T-helper 2 cell treated with Interferon-gamma antibody and Interleukin-4, amounts not matched to agents 5 μg/mL and 100 μg/mL, for 36 hours (primary cell): Measurements from ENCODE around the gene LSAMP.

ENCODE experiments used
- DNase-seq: peaks from one replicate; pipeline ENCODE4 v3.0.0; 2021; ENCODE audit warnings: low spot score
- H3K27ac Mint-ChIP-seq: one replicate; pipeline ENCODE4 v1.8.0; 2021; ENCODE audit warnings: mild to moderate bottlenecking, mixed read lengths
- H3K27me3 Mint-ChIP-seq: one replicate; pipeline ENCODE4 v1.8.0; 2021; ENCODE audit warnings: low read depth, mixed read lengths
- H3K36me3 Mint-ChIP-seq: one replicate; pipeline ENCODE4 v1.8.0; 2021; ENCODE audit warnings: low read depth, mixed read lengths
- H3K4me1 Mint-ChIP-seq: one replicate; pipeline ENCODE4 v1.8.0; 2021; ENCODE audit warnings: low read depth, mixed read lengths
- H3K4me3 Mint-ChIP-seq: one replicate; pipeline ENCODE4 v1.8.0; 2022; ENCODE audit warnings: mild to moderate bottlenecking, moderate library complexity, mixed read lengths
- H3K9me3 Mint-ChIP-seq: one replicate; pipeline ENCODE4 v1.8.0; 2021; ENCODE audit warnings: mixed read lengths

LSAMP gene

DNA sequence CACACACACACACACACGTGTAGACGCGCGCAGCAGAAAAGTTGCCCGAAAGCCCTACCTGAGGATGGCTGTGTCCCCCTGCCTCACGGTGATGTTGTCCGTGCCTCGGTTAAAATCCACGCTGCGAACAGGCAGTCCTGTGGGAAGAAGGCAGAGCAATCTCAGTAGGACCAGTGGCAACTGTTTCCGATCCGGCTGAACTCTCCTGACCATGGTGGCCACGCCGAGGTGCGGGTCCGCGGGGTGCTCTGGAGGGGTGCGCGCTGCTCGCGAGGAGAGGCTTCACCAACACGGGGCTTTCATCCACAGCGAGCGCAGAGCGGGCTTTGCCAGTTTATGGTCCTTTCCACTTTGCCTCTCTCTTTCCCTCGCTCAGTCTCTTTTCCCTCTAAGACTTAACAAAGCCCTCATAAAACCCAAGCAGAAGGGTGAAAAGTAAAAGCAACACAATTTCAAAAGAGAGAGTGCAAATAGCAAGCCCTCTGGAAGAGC, 422 bp downstream of the LSAMP start:
- no peak for DNase-seq
- H3K27ac Mint-ChIP-seq: no peak overlapping the region
- H3K9me3 Mint-ChIP-seq: no peaks in the 10 kb centered on the region
- H3K4me3 Mint-ChIP-seq: no peak overlapping the region
- H3K4me1 Mint-ChIP-seq: no peaks in the 10 kb centered on the region
- H3K27me3 Mint-ChIP-seq: peaks cover 8% of the 10 kb centered on the region
- H3K36me3 Mint-ChIP-seq: no peaks in the 10 kb centered on the region

DNA sequence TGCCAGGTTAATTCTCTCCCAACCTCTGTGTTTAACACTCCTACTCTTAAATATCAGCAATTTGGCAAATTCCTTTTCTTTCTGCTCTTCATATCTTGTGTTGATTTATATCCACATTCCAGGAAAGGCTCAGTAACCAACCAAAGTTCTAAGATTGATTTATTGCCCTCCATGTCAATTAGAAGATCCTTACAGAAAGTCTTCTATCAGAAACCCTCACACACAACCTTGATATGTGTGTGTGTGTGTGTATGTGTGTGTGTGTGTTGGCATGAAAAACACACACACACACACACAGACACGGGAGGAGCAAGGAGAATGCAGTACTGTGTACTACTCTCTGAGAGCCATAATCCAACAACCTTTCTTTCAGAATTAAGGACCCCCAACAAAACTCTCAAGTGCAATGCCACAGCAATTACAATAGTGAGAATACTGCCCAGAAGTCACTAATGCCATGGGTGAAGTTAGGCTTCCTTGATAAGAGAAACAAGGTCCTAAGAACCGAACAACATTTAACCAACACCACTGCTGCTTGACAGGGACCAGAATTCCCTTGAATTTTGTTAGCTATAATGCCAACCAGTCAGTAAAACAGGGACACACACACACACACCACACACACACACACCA, 1.1 kb downstream of the LSAMP start:
- H3K4me1 Mint-ChIP-seq: no peaks in the 10 kb centered on the region
- H3K27ac Mint-ChIP-seq: no peak overlapping the region
- H3K4me3 Mint-ChIP-seq: no peak overlapping the region
- no peak for DNase-seq
- H3K36me3 Mint-ChIP-seq: no peaks in the 10 kb centered on the region
- H3K27me3 Mint-ChIP-seq: peaks cover 8% of the 10 kb centered on the region
- H3K9me3 Mint-ChIP-seq: no peaks in the 10 kb centered on the region

DNA sequence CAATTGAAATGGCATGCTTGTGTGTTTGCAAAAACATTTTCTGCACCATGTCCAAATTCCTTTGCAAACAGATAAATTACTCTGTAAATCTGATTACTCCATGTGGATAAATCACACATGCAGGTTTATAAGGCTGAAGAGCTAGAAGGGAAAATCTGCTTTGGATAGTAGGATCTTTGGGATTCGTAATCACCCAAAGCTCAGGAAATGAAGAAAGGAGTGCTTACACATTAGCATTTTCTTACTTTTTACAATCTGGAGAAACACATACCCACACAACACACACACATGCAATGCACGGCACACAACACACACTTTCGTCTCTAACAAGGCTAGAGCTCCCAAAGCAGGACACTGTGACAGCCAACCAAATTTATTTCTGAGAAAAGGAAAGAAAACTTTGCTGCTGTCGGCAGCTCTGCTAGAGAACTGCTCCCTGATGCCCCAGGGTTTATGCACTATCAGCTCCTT, 2.1 kb downstream of the LSAMP start:
- Mint-ChIP-seq H3K4me3 (no peak overlapping the region), H3K4me1 (no peaks in the 10 kb centered on the region), H3K36me3 (no peaks in the 10 kb centered on the region), H3K27me3 (peaks cover 8% of the 10 kb centered on the region), H3K9me3 (no peaks in the 10 kb centered on the region), H3K27ac (no peak overlapping the region)
- DNase-seq: no peak

- Mint-ChIP-seq H3K9me3 (no peaks in the 10 kb centered on the region), H3K27ac (no peak overlapping the region), H3K27me3 (peaks cover 8% of the 10 kb centered on the region), H3K4me1 (no peaks in the 10 kb centered on the region), H3K36me3 (no peaks in the 10 kb centered on the region), H3K4me3 (no peak overlapping the region)
- DNase-seq: no peak
These were observed 2.8 kb downstream of the LSAMP start for GRCh38 chr3:116442331-116443021.

- DNase-seq: no peak
- Mint-ChIP-seq H3K4me3 (no peak overlapping the region), H3K36me3 (no peaks in the 10 kb centered on the region), H3K4me1 (no peaks in the 10 kb centered on the region), H3K27me3 (peaks cover 8% of the 10 kb centered on the region), H3K27ac (no peak overlapping the region), H3K9me3 (no peaks in the 10 kb centered on the region)
These were observed 3.6 kb downstream of the LSAMP start for GRCh38 chr3:116441652-116442051.

GRCh38 chr3:116440196-116440595, 5.1 kb downstream of the LSAMP start:
- no peaks in the 10 kb centered on the region for H3K9me3 Mint-ChIP-seq
- no peak overlapping the region for H3K27ac Mint-ChIP-seq
- no peaks in the 10 kb centered on the region for H3K36me3 Mint-ChIP-seq
- H3K27me3 Mint-ChIP-seq: peaks cover 8% of the 10 kb centered on the region
- no peak overlapping the region for H3K4me3 Mint-ChIP-seq
- no peak for DNase-seq
- H3K4me1 Mint-ChIP-seq: no peaks in the 10 kb centered on the region

DNA sequence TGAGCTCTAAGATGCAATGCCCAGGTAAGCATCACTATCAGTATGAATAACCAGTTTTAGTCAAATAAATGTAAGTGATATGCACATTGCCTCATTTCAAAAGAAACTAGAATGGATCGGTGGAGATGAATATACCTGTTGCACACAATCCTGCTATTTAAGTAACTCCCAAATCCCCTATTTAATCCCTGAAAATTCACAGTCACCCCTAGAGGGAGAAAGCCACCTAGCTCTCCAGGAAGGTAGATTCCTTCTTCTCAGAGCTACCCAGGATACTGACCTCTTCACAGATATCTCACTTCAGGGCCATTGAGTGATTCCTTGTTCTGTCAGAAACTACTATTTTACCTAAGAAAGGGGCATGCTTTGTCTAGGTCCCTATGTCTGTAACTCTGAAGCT, 11.7 kb downstream of the LSAMP start:
- no peak overlapping the region for H3K27ac Mint-ChIP-seq
- peaks cover 10% of the 10 kb centered on the region for H3K9me3 Mint-ChIP-seq
- no peaks in the 10 kb centered on the region for H3K4me1 Mint-ChIP-seq
- H3K27me3 Mint-ChIP-seq: no peaks in the 10 kb centered on the region
- no peaks in the 10 kb centered on the region for H3K36me3 Mint-ChIP-seq
- DNase-seq: no peak
- no peak overlapping the region for H3K4me3 Mint-ChIP-seq

- no peak overlapping the region for H3K4me3 Mint-ChIP-seq
- H3K9me3 Mint-ChIP-seq: peaks cover 10% of the 10 kb centered on the region
- H3K27me3 Mint-ChIP-seq: no peaks in the 10 kb centered on the region
- no peaks in the 10 kb centered on the region for H3K36me3 Mint-ChIP-seq
- H3K4me1 Mint-ChIP-seq: no peaks in the 10 kb centered on the region
- DNase-seq: no peak
- no peak overlapping the region for H3K27ac Mint-ChIP-seq
These were observed 12.5 kb downstream of the LSAMP start for GRCh38 chr3:116432795-116433194.

GRCh38 chr3:116429479-116430269, 15.6 kb downstream of the LSAMP start:
- Mint-ChIP-seq H3K36me3 (no peaks in the 10 kb centered on the region), H3K4me1 (no peaks in the 10 kb centered on the region), H3K27me3 (no peaks in the 10 kb centered on the region), H3K4me3 (no peak overlapping the region), H3K27ac (no peak overlapping the region), H3K9me3 (peaks cover 10% of the 10 kb centered on the region)
- no peak for DNase-seq

DNA sequence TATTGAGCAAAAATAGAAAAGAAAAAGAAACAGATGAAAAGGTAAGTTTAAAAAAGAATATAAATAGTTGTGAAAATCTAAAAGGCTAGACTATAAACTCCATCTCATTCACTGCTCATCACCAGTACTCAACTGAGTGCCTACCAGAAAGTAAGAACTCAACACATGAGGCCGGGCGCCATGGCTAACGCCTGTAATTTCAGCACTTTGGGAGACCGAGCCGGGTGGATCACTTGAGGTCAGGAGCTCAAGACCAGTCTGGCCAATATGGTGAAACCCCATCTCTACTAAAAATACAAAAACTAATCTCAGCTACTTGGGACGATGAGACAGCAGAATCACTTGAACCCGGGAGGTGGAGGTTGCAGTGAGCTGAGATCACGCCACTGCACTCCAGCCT, 19.3 kb downstream of the LSAMP start:
- no peak overlapping the region for H3K4me3 Mint-ChIP-seq
- no peak overlapping the region for H3K27ac Mint-ChIP-seq
- H3K27me3 Mint-ChIP-seq: no peaks in the 10 kb centered on the region

DNA sequence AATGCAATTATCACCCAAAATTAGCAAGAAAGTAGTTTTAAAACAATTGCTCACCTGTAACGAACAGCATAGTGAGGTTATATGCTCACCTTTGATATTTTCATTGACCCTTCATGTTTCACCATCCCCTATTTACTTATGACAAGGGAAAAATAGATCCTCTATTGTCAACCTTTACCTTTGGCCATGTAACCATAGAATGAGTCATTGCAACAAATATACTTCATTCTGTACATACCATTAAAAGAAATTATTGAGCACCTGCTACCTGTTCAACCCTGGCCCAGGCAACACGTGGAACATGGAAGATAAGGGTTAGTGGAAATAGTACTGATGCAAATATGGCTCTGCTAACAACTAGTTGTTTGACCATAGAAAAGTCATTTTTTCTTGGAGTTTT, 20.2 kb downstream of the LSAMP start:
- H3K4me1 Mint-ChIP-seq: no peaks in the 10 kb centered on the region
- DNase-seq: no peak
- no peak overlapping the region for H3K4me3 Mint-ChIP-seq
- no peaks in the 10 kb centered on the region for H3K36me3 Mint-ChIP-seq
- H3K9me3 Mint-ChIP-seq: peaks cover 6% of the 10 kb centered on the region
- no peak overlapping the region for H3K27ac Mint-ChIP-seq
- no peaks in the 10 kb centered on the region for H3K27me3 Mint-ChIP-seq

More for the DNA sequence above, 19.3 kb downstream of the LSAMP start:
- no peaks in the 10 kb centered on the region for H3K36me3 Mint-ChIP-seq
- H3K4me1 Mint-ChIP-seq: no peaks in the 10 kb centered on the region
- DNase-seq: no peak
- peaks cover 9% of the 10 kb centered on the region for H3K9me3 Mint-ChIP-seq

DNA sequence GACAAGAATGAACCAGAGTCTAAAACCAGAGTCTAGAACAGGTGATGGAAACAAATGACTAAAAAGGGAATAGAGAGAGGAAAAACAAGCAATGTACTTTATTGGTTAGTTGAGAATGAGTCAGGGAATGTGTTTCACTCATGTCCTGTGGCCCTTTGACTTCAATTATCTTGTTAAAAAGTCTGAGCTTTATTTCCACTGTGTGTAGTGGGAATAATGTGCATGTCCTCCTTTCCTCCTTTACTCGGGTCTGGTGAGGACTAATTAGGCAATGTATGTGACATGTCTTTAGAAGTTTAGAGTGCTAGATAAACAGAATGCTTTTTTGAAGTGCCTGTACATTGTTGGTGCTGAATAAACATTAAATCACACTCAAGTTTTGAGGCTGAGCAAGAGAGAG, 21.3 kb downstream of the LSAMP start:
- Mint-ChIP-seq H3K9me3 (no peaks in the 10 kb centered on the region), H3K27me3 (no peaks in the 10 kb centered on the region), H3K4me3 (no peak overlapping the region), H3K27ac (no peak overlapping the region), H3K4me1 (no peaks in the 10 kb centered on the region), H3K36me3 (no peaks in the 10 kb centered on the region)
- DNase-seq: no peak

DNA sequence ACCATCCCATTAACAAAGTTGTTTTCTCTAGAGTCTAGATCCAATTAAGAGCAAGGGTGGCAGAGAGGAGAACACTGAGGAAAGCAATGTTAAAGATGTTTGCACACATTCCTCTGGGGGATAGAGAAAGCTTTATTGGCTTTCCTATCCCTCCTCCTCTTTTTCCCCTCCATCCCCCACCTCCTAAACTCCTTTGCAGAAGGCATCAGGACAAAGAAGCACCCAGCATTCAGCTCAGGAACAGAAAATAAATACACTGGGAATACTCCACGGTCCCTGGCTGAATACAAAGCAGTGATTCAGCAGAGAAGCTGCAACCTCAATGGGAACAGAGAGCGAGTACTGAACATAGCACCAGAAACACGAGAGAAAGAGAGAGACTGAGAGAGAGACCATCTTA, 21.9 kb downstream of the LSAMP start:
- Mint-ChIP-seq H3K4me3 (no peak overlapping the region), H3K4me1 (no peaks in the 10 kb centered on the region), H3K27ac (no peak overlapping the region), H3K36me3 (no peaks in the 10 kb centered on the region), H3K9me3 (no peaks in the 10 kb centered on the region), H3K27me3 (no peaks in the 10 kb centered on the region)
- no peak for DNase-seq

DNA sequence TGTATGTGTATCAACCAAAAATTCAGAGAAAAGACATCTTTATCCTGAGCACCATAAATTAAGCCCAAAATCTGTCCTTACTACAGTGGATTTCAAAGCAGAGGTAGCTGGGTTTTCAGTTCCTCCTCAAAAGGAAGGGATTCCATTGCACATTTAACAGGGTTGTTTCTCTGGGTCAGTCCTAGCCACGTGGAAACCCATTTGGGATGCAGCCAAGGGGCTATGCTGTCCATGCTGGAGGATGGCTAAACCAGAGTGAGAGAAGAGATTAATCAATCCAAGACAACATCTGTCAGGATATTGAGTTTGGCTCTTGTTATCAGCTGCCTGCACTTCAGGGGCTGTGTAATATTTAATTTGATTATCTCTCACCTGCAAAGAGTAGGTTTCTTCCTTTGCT, 28.1 kb downstream of the LSAMP start:
- H3K4me1 Mint-ChIP-seq: no peaks in the 10 kb centered on the region
- no peak overlapping the region for H3K4me3 Mint-ChIP-seq
- no peak for DNase-seq
- no peaks in the 10 kb centered on the region for H3K27me3 Mint-ChIP-seq
- H3K27ac Mint-ChIP-seq: no peak overlapping the region
- H3K36me3 Mint-ChIP-seq: no peaks in the 10 kb centered on the region
- peaks cover 6% of the 10 kb centered on the region for H3K9me3 Mint-ChIP-seq
